GM21360 (cell line): ENCODE data around the gene MDC1.
"Not testable (repeated sequence)": the region's sequence is repeated elsewhere in the genome, so short reads cannot be mapped to it uniquely, and the experiment has no call there.

Source experiments
- ATAC-seq: cut with Tn5 transposase; IDR thresholded peaks from one replicate; pipeline ENCODE4 v1.9.1; 2021; ENCODE audit warnings: mild to moderate bottlenecking, moderate library complexity; ENCODE audit not compliant: unreplicated experiment

The MDC1 gene

GRCh38 chr6:30683183-30683979 lies 33.7 kb downstream of the MDC1 start:
- no peak for ATAC-seq

- peak; percentile 31 for ATAC-seq
Observed at GRCh38 chr6:30682143-30683117, 34.7 kb downstream of the MDC1 start.

- no peak for ATAC-seq
Observed at GRCh38 chr6:30681766-30682142, 35.3 kb downstream of the MDC1 start.

- no peak for ATAC-seq
Observed at GRCh38 chr6:30679765-30680535, 37.1 kb downstream of the MDC1 start.

- no peak for ATAC-seq
Observed at GRCh38 chr6:30678964-30679726, 37.9 kb downstream of the MDC1 start.

- no peak for ATAC-seq
Observed at GRCh38 chr6:30676660-30677285, 40.3 kb downstream of the MDC1 start.

- peak; percentile 60 for ATAC-seq
Observed at GRCh38 chr6:30672445-30673253, 44.4 kb downstream of the MDC1 start, which contains the start of gene DHX16. TSS of gene DHX16 (minus strand) at chr6:30673006. CDS start at chr6:30672841, 165 bp downstream.

GRCh38 chr6:30670760-30671527 lies 46.1 kb downstream of the MDC1 start:
- no peak for ATAC-seq

- not testable (repeated sequence) for ATAC-seq
Observed at GRCh38 chr6:30666300-30666699, 50.8 kb downstream of the MDC1 start.

- ATAC-seq = no peak
Observed at GRCh38 chr6:30664994-30665767, 51.9 kb downstream of the MDC1 start.

GRCh38 chr6:30657922-30658321 lies 59.2 kb downstream of the MDC1 start:
- not testable (repeated sequence) for ATAC-seq

GRCh38 chr6:30657454-30657853 lies 59.6 kb downstream of the MDC1 start:
- ATAC-seq = no peak

GRCh38 chr6:30656513-30656912 lies 60.6 kb downstream of the MDC1 start:
- ATAC-seq = no peak

GRCh38 chr6:30655743-30656094 lies 61.4 kb downstream of the MDC1 start:
- ATAC-seq = no peak

- no peak for ATAC-seq
Observed at GRCh38 chr6:30654798-30655742, 62.0 kb downstream of the MDC1 start.

GRCh38 chr6:30651143-30651542 lies 65.9 kb downstream of the MDC1 start:
- ATAC-seq = no peak
